RWPE1 (cell line): ENCODE data around the gene ATXN7L3.
A peak's percentile ranks its signal among the peaks of the same experiment; 100 is the strongest.

Experiments
- CTCF ChIA-PET: fragments of 350-600 bp; sonication (Branson Sonifier 250); formaldehyde crosslinking; extraction: SDS; loops from one replicate; lab custom pipeline; 2021; lab: Yijun Ruan, JAX
- POLR2A ChIA-PET: fragments of 400-600 bp; formaldehyde crosslinking; extraction: SDS; loops from one replicate; lab custom pipeline; 2020; ENCODE audit warnings: antibody characterized with exemption; ENCODE audit not compliant: low non-redundant PET; lab: Yijun Ruan, JAX
- DNase-seq: peaks from one replicate; pipeline ENCODE4 v3.0.0; 2012; ENCODE audit warnings: low spot score
- H3K27ac ChIP-seq: fragments of 450-650 bp; 2 replicates; pipeline ENCODE4 v1.5.1; 2017
- TF ChIP-seq, protein P1 (sequence below): fragments of 450-650 bp; conservative IDR thresholded peaks from 2 replicates; pipeline ENCODE4 v1.5.1; 2017; ENCODE audit warnings: low read depth, mild to moderate bottlenecking

Gene ATXN7L3

DNA sequence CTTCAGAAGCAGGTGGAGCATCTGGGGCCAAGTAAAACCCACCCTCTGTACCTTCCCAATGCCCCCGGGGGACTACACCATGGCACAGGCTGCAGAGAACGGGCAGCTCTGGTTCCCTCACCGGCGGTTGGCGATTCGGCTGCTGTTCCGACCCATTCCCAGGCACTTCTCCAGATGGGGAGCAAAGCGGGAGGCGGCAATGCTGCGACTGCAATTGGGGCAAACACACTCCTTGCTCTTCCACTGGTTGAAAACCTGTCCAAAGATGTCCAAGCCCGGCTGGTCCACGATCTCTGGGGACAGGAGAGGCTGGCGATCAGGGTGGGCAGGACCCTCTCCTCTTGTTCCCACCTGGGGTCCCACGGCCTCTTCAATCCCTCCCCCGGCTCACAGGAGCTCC lies 2.6 kb downstream of the ATXN7L3 start:
- peak overlapping the region; percentile 99 for H3K27ac ChIP-seq
- DNase-seq: no peak
- ChIA-PET CTCF (interaction anchor here (0.5 kb wide), 1 partner anchor 24 kb away, joined by 3 read pairs; no protein-coding TSS in a partner anchor), POLR2A (no interaction called here)
- TF ChIP-seq, protein P1, sequence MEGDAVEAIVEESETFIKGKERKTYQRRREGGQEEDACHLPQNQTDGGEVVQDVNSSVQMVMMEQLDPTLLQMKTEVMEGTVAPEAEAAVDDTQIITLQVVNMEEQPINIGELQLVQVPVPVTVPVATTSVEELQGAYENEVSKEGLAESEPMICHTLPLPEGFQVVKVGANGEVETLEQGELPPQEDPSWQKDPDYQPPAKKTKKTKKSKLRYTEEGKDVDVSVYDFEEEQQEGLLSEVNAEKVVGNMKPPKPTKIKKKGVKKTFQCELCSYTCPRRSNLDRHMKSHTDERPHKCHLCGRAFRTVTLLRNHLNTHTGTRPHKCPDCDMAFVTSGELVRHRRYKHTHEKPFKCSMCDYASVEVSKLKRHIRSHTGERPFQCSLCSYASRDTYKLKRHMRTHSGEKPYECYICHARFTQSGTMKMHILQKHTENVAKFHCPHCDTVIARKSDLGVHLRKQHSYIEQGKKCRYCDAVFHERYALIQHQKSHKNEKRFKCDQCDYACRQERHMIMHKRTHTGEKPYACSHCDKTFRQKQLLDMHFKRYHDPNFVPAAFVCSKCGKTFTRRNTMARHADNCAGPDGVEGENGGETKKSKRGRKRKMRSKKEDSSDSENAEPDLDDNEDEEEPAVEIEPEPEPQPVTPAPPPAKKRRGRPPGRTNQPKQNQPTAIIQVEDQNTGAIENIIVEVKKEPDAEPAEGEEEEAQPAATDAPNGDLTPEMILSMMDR: no peak

DNA sequence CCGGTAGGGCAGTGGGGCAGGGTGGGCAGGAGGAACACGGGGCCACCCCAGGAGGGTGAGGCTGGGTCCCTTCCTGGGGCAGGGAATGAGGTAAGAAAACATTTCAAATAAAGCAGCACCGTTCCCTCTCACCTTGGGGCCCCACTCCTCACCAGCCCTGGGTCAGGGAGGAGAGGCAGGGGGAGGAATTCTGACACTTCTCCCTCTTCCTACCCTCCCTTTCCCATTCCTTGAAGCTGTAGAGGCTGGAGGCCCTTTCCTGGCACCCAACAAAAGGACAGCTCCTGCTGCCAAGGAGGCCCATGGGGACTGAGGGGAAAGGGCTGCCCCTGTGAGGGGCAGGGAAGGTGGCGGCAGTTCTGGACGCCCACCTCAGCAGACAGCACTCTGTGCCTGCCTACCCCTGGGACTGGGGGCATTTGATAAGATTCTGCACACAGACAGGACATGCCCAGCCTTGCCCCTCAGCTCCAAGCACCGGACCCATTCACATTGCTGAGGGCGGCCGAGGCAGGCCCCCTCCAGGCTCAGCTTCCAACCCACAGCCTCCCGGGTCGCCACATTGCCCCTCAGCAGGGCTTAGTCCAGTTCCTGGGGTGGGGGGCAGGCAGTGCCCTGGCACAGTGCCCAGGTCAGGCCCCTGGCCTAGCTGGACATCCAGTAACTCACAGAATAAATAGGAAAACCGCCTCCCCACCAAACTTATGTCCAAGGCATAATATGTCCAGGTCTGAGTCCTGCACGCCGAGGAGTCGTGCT lies 6.2 kb downstream of the ATXN7L3 start:
- CTCF ChIA-PET: interaction anchor here (0.8 kb wide), 1 partner anchor 138 kb away, joined by 3 read pairs; no protein-coding TSS in a partner anchor

DNA sequence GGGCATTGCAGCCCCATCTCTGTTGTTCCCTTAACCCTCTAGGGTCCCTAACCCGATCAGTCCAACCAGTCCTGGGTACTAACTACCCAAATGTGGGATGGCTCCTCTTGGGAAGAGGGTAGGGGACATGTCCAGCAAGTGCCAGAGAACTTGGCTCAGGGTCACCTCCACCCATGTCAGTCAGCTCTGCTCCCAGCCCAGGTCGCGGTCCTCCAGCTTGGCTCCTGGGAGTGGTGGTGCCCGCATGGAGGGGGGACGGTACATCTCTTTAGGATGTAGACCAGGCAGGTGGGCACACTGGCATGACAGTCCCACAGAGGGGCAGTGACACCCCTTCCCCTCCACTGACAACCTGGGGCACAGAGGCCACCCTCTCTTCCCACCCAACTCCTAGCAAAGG lies 6.9 kb downstream of the ATXN7L3 start:
- CTCF ChIA-PET: no interaction called here
- no peak for DNase-seq
- POLR2A ChIA-PET: interaction anchor here (0.5 kb wide), 1 partner anchor 25 kb away, joined by 3 read pairs; no protein-coding TSS in a partner anchor
- peak overlapping the region; percentile 85 for H3K27ac ChIP-seq
- TF ChIP-seq, protein P1: no peak

More for the DNA sequence above, 6.2 kb downstream of the ATXN7L3 start:
- H3K27ac ChIP-seq: peak overlapping the region; percentile 85
- TF ChIP-seq, protein P1: no peak
- POLR2A ChIA-PET: interaction anchor here (0.5 kb wide), 1 partner anchor 25 kb away, joined by 3 read pairs; no protein-coding TSS in a partner anchor
- DNase-seq: no peak

DNA sequence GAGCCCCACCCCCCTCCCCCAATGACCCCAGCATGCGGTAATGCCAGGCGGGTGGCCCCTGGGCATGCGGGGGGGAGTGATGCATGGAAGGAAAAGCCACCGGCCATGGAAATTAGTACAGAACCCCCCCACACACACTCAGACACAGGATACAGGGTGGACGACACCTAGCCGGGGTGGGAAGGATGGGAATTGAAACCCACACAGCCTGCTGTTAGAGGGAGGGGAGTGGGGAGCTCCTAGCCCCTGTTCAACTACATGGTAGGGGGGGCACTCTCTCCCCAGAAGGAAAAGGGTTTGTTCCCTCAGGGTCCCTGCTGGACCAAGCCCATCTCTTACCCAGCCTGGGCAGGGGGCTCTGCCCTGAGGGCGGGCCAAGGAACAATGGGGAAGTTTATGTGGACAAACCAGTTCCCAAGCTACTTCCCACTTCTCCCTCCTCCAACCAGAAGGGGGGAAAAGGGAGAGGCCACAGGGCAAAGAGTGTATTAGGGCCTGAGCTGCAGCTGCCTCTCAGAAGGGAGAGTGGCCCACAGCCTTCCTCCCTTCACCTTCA lies 7.7 kb downstream of the ATXN7L3 start:
- ChIA-PET POLR2A (interaction anchor here (0.8 kb wide), 1 partner anchor 26 kb away, joined by 3 read pairs; no protein-coding TSS in a partner anchor), CTCF (no interaction called here)
- H3K27ac ChIP-seq: peak overlapping the region; percentile 85
- TF ChIP-seq, protein P1: no peak
- DNase-seq: no peak

DNA sequence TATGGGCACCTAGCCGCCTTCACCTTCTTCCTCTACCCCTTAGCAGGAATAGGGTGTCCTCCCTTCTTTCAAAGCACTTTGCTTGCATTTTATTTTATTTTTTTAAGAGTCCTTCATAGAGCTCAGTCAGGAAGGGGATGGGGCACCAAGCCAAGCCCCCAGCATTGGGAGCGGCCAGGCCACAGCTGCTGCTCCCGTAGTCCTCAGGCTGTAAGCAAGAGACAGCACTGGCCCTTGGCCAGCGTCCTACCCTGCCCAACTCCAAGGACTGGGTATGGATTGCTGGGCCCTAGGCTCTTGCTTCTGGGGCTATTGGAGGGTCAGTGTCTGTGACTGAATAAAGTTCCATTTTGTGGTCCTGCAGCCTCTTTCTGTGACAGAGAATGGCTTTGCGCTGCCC lies 8.3 kb downstream of the ATXN7L3 start:
- DNase-seq: no peak
- CTCF ChIA-PET: no interaction called here

DNA sequence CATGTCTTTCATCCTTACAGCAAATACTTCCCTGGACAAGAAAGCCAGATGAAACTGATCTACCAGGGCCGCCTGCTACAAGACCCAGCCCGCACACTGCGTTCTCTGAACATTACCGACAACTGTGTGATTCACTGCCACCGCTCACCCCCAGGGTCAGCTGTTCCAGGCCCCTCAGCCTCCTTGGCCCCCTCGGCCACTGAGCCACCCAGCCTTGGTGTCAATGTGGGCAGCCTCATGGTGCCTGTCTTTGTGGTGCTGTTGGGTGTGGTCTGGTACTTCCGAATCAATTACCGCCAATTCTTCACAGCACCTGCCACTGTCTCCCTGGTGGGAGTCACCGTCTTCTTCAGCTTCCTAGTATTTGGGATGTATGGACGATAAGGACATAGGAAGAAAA lies 9.2 kb downstream of the ATXN7L3 start:
- no peak for DNase-seq
- H3K27ac ChIP-seq: peak overlapping the region; percentile 85
- TF ChIP-seq, protein P1: no peak
- ChIA-PET CTCF (no interaction called here), POLR2A (no interaction called here)

More for the DNA sequence above, 8.3 kb downstream of the ATXN7L3 start:
- POLR2A ChIA-PET: interaction anchor here (0.8 kb wide), 1 partner anchor 27 kb away, joined by 3 read pairs; no protein-coding TSS in a partner anchor
- TF ChIP-seq, protein P1: no peak
- peak overlapping the region; percentile 85 for H3K27ac ChIP-seq
